ENCODE data around the gene SPEF1. TPM values are rescaled to one million over a fixed set of nuclear protein-coding genes. Genes with fewer than 3 reads are reported as not detected.

Gene SPEF1
- total RNA-seq, 4 donors from 2014 or later: 0.26 to 1.3 (median 0.37) TPM; not detected in 1

DNA sequence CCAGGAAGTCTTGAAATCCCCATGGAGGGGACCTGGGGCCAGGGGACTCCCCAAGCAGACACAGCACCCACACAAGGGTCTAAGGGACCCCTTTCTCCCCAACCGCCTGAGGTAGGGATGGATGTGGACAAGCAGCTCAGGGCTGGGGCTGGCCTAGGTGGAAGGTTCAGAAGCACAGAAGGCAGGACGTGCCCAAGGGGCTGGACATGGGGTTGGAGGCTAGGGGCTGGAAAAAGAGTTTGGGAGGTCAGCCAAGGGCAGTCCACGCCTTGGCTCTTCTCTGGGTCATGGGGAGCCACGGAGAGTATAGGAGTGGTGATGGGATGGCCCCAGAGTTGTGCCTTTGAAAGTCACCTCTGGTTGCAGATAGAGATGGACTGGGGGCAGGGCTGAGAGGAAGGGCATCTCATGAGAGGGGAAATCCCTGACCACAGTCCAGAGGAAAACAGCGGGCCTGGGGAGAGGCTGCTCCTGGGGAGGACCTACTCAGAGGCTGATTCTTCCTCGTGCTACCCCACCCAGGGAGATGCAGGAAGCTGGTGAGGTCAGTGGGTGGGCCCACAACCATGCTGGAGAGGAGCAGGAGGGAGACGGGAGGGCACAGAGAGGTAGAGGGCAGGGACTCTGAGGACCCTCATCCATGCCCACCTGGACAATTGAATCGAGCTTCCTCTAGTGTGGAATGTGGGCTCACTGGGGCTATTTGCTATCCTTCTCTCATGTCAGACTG is 51.3 kb downstream of the SPEF1 start:
- intact Hi-C loops (cut with DNase I; ENCODE audit: low total_unique reads): no loop called here
- H3K27ac ChIP-seq: no peak overlapping the region
- no peaks in the 10 kb centered on the region for H3K9me3 ChIP-seq
- no peak for TF ChIP-seq POLR2A (IDR thresholded peaks at IDR 0.05)
- TF ChIP-seq, protein P1, sequence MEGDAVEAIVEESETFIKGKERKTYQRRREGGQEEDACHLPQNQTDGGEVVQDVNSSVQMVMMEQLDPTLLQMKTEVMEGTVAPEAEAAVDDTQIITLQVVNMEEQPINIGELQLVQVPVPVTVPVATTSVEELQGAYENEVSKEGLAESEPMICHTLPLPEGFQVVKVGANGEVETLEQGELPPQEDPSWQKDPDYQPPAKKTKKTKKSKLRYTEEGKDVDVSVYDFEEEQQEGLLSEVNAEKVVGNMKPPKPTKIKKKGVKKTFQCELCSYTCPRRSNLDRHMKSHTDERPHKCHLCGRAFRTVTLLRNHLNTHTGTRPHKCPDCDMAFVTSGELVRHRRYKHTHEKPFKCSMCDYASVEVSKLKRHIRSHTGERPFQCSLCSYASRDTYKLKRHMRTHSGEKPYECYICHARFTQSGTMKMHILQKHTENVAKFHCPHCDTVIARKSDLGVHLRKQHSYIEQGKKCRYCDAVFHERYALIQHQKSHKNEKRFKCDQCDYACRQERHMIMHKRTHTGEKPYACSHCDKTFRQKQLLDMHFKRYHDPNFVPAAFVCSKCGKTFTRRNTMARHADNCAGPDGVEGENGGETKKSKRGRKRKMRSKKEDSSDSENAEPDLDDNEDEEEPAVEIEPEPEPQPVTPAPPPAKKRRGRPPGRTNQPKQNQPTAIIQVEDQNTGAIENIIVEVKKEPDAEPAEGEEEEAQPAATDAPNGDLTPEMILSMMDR (IDR thresholded peaks at IDR 0.05): no peak
- H3K4me3 ChIP-seq: no peak overlapping the region
- H3K27me3 ChIP-seq: no peaks in the 10 kb centered on the region
- no peaks in the 10 kb centered on the region for H3K36me3 ChIP-seq
- DNase-seq: no peak
- peaks cover 0 to 8% of the 10 kb centered on the region in 2 donors for H3K4me1 ChIP-seq

- intact Hi-C loops (cut with DNase I; ENCODE audit: low total_unique reads): no loop called here
- Histone ChIP-seq H3K27me3 (no peaks in the 10 kb centered on the region), H3K27ac (no peak overlapping the region), H3K9me3 (no peaks in the 10 kb centered on the region), H3K36me3 (no peaks in the 10 kb centered on the region), H3K4me3 (no peak overlapping the region), H3K4me1 (peaks cover 0 to 8% of the 10 kb centered on the region in 2 donors)
- TF ChIP-seq, protein P1 (IDR thresholded peaks at IDR 0.05): no peak
- TF ChIP-seq POLR2A (IDR thresholded peaks at IDR 0.05): no peak
- DNase-seq: no peak
Observed at GRCh38 chr20:3729378-3729777, 51.9 kb downstream of the SPEF1 start.

DNA sequence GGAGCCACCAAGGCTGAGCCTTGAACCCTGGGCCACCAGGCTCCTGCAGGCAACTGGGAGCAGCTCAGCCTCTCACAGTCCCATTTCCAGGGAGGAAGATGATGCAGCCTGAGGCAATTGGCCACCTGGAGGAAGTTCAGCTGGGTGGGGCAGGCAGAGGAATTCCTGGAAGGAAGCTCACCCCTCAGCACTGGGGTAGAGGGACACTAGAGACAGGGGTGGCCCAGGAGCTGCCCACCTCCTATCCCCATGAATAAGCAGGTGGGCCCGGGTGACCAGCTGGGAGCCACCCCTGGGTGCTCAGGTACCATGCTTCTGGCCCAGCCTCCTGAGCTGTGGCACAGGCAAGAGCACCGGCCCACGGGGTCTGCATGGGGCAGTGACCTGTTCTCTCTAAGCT is 52.4 kb downstream of the SPEF1 start:
- no peak overlapping the region for H3K4me3 ChIP-seq
- no peaks in the 10 kb centered on the region for H3K36me3 ChIP-seq
- TF ChIP-seq, protein P1 (IDR thresholded peaks at IDR 0.05): no peak
- no peak for TF ChIP-seq POLR2A (IDR thresholded peaks at IDR 0.05)
- H3K27me3 ChIP-seq: no peaks in the 10 kb centered on the region
- no peaks in the 10 kb centered on the region for H3K9me3 ChIP-seq
- DNase-seq: no peak
- peaks cover 0 to 8% of the 10 kb centered on the region in 2 donors for H3K4me1 ChIP-seq
- peak overlapping the region; percentile 87 to 95 for H3K27ac ChIP-seq
- intact Hi-C loops (cut with DNase I; ENCODE audit: low total_unique reads): no loop called here

- intact Hi-C loops (cut with DNase I; ENCODE audit: low total_unique reads): no loop called here
- peak overlapping the region; percentile 87 to 95 for H3K27ac ChIP-seq
Observed at GRCh38 chr20:3728354-3728753, 52.9 kb downstream of the SPEF1 start.

More at GRCh38 chr20:3728354-3728753, 52.9 kb downstream of the SPEF1 start:
- Histone ChIP-seq H3K36me3 (no peaks in the 10 kb centered on the region), H3K9me3 (no peaks in the 10 kb centered on the region), H3K4me1 (peaks cover 0 to 5% of the 10 kb centered on the region in 2 donors), H3K4me3 (no peak overlapping the region), H3K27me3 (no peaks in the 10 kb centered on the region)
- no peak for DNase-seq
- TF ChIP-seq, protein P1 (IDR thresholded peaks at IDR 0.05): no peak
- TF ChIP-seq POLR2A (IDR thresholded peaks at IDR 0.05): no peak

Other genes starting within 250 kb of the SPEF1 start
- not detected for gene GFRA4, start 118.0 kb downstream of the SPEF1 start, total RNA-seq
- 100 to 1,000 TPM in 2 of 4 donors, 10 to 100 TPM in 2; 66.5 to 215 (median 128) TPM for gene ADAM33, start 99.4 kb downstream of the SPEF1 start, total RNA-seq
- gene SIGLEC1, start 68.8 kb downstream of the SPEF1 start, total RNA-seq: 1 to 10 TPM; 1.0 to 7.9 (median 3.4) TPM
- 10 to 100 TPM in 3 of 4 donors, 1 to 10 TPM in 1; 4.7 to 46.2 (median 27.6) TPM for gene HSPA12B, start 48.8 kb downstream of the SPEF1 start, total RNA-seq
- gene ADISSP, start 13.7 kb downstream of the SPEF1 start, total RNA-seq: 10 to 100 TPM in 3 of 4 donors, 1 to 10 TPM in 1; 4.1 to 45.9 (median 34.8) TPM
- 100 to 1,000 TPM in 2 of 4 donors, 10 to 100 TPM in 2; 18.2 to 127 (median 85.2) TPM for gene CENPB, start 5.3 kb upstream of the SPEF1 start, total RNA-seq
- 10 to 100 TPM; 13.2 to 72.8 (median 25.5) TPM for gene CDC25B, start 14.9 kb upstream of the SPEF1 start, total RNA-seq
- gene AP5S1, start 39.1 kb upstream of the SPEF1 start, total RNA-seq: 10 to 100 TPM in 2 of 4 donors, 1 to 10 TPM in 1, under 1 TPM in 1; under 0.01 to 18.6 (median 9.5) TPM
- 10 to 100 TPM in 3 of 4 donors, 1 to 10 TPM in 1; 7.4 to 43.2 (median 13.7) TPM for gene MAVS, start 65.4 kb upstream of the SPEF1 start, total RNA-seq
- 10 to 100 TPM; 18.2 to 82.0 (median 53.5) TPM for gene PANK2, start 107.9 kb upstream of the SPEF1 start, total RNA-seq
- gene RNF24, start 234.1 kb upstream of the SPEF1 start, total RNA-seq: 10 to 100 TPM in 3 of 4 donors, 1 to 10 TPM in 1; 2.3 to 23.8 (median 16.9) TPM